ENCODE data around the gene KLF6. TPM values are rescaled to one million over a fixed set of nuclear protein-coding genes. Genes with fewer than 3 reads are reported as not detected.

Gene KLF6
- total and polyA plus RNA-seq, 9 of the 15 experiments (the other 6 are each of a cell fraction or from before 2014, with no cell fraction given): 3.2 to 23.9 (median 8.0) TPM

DNA sequence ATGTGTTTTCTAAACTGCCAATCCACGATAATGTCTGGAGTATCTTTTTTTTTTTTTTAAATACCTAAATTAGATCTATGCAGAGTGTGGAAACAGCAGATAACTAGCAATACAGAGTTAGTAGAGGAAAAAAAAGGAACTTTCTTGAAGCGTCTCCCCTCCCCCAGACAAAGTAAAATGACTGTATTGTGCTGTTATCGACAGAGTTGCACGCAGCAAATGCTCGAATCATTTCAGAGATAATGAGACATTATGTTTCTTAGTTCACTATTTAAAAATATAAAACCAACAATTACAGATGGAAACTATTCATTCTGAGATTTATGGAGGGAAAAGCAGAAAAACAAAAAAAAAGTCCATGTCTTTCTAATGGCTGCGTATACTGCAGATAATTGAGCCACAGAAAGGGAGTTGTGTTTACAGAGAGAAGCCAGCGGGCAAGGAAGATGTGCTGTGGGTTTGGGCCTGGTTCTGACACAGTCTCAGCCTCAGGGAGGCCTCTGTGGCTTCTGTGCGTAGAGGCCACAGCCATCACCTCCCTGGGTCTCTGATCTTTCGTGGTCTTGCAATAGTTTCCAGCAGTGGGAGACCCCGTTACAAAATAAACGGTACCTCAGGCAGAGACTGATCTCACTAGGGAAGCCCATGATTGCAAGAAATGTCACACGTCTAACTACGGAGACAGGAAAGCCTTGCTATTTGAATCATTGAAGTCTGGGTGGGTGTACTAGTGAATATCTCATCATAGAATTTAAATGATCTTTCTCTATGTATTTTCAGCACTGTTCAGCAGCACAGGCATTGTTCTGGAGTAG is 19.1 kb upstream of the KLF6 start (continued):
- TF ChIP-seq HEY1 (CRISPR knock-in tag; IDR thresholded peaks at IDR 0.05; ENCODE audit: borderline replicate concordance) (no peak), MAFG (tag; conservative IDR thresholded peaks at IDR 0.05) (no peak), ZNF780A (CRISPR knock-in tag; IDR thresholded peaks at IDR 0.05) (no peak), ZFX (CRISPR knock-in tag; IDR thresholded peaks at IDR 0.05) (peak; percentile 78), FOXP1 (CRISPR knock-in tag; IDR thresholded peaks at IDR 0.05) (no peak), NR2C2 (CRISPR knock-in tag; IDR thresholded peaks at IDR 0.05) (no peak), NR2C2 (tag; IDR thresholded peaks at IDR 0.05) (no peak), SIX5 (IDR thresholded peaks at IDR 0.05; ENCODE audit: borderline replicate concordance in 1 of 2, insufficient read depth in 1 of 2, low read depth in 1 of 2, low read length in 2 of 2) (no peak), TAL1 (IDR thresholded peaks at IDR 0.05) (peak; percentile 88), PURB (CRISPR knock-in tag; IDR thresholded peaks at IDR 0.05; ENCODE audit: low read depth) (no peak), TRIM28 (IDR thresholded peaks at IDR 0.05) (no peak), SAP30 (IDR thresholded peaks at IDR 0.05; ENCODE audit: borderline replicate concordance, insufficient read depth, low read depth, low read length, poor library complexity, severe bottlenecking) (no peak), RFX5 (IDR thresholded peaks at IDR 0.05; ENCODE audit: low read depth, low read length) (no peak)
- TF ChIP-seq, protein P1, sequence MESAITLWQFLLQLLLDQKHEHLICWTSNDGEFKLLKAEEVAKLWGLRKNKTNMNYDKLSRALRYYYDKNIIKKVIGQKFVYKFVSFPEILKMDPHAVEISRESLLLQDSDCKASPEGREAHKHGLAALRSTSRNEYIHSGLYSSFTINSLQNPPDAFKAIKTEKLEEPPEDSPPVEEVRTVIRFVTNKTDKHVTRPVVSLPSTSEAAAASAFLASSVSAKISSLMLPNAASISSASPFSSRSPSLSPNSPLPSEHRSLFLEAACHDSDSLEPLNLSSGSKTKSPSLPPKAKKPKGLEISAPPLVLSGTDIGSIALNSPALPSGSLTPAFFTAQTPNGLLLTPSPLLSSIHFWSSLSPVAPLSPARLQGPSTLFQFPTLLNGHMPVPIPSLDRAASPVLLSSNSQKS (CRISPR knock-in tag; IDR thresholded peaks at IDR 0.05): no peak
- TF ChIP-seq, protein P2, sequence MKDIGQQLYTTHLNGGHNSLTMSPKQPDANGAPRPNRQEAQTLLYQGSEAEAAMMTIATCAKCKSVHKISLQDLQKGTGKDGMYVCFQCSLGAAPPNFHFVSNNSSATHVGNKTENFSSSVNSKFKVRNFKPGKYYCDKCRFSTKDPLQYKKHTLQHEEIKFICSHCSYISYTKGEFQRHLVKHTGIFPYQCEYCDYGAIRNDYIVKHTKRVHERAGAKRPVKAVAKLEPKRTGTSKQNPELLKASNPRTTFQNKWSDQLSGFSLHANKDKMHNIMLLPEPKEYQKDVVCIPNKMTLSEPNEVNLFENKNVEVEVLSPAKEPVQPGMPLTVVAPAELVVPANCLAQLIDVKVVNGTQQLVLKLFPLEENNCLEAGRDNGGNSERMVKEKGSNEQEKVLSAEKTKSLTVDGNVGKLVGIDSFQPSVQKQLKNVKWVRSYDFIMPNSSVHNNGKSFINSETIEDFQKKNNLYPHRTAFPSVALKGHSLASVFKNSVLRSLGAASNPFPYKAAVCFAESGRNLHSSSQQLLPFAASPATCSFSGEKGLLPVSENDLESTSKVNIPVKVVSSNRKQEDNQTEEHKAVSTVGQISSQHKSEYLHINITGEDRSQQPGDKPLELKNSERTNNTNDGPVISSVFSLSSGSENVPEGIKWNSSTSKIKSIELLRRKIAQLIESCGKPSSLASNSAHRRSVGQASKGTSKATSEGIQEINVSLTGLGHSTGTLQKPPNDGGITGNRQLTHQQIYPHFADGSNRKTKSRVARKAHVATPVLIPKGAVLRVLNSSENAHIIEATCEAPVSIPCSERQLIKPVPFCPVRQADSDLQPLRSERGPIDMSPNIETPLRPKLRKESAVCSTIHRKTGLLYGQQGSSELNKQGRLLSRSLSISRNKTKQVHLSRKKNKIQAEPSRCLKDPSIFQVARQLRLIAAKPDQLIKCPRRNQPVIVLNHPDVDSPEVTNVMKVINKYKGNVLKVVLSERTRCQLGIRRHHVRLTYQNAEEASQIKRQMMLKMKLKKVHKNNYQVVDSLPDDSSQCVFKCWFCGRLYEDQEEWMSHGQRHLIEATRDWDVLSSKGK (CRISPR knock-in tag; IDR thresholded peaks at IDR 0.05): no peak
- TF ChIP-seq, protein P3, sequence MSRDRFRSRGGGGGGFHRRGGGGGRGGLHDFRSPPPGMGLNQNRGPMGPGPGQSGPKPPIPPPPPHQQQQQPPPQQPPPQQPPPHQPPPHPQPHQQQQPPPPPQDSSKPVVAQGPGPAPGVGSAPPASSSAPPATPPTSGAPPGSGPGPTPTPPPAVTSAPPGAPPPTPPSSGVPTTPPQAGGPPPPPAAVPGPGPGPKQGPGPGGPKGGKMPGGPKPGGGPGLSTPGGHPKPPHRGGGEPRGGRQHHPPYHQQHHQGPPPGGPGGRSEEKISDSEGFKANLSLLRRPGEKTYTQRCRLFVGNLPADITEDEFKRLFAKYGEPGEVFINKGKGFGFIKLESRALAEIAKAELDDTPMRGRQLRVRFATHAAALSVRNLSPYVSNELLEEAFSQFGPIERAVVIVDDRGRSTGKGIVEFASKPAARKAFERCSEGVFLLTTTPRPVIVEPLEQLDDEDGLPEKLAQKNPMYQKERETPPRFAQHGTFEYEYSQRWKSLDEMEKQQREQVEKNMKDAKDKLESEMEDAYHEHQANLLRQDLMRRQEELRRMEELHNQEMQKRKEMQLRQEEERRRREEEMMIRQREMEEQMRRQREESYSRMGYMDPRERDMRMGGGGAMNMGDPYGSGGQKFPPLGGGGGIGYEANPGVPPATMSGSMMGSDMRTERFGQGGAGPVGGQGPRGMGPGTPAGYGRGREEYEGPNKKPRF (IDR thresholded peaks at IDR 0.05; ENCODE audit: low read depth, low read length): no peak

Measured in K562 (cell line).